HUES6 (cell line): ENCODE measurements around the gene TRPT1.

Experiments used
- H3K27ac ChIP-seq: 2 replicates; pipeline ENCODE4 v1.7.0; 2013; ENCODE audit warnings: low read depth, mild to moderate bottlenecking, low read length, inconsistent platforms
- H3K27me3 ChIP-seq: 2 replicates; pipeline ENCODE4 v1.6.1; 2013; ENCODE audit warnings: low read length; ENCODE audit not compliant: control insufficient read depth, insufficient read depth
- H3K36me3 ChIP-seq: 2 replicates; pipeline ENCODE4 v1.6.1; 2013; ENCODE audit warnings: low read length; ENCODE audit not compliant: control insufficient read depth, insufficient read depth
- H3K4me1 ChIP-seq: 2 replicates; pipeline ENCODE4 v1.6.1; 2013; ENCODE audit warnings: low read length; ENCODE audit not compliant: control insufficient read depth, insufficient read depth
- H3K4me3 ChIP-seq: 2 replicates; pipeline ENCODE4 v1.5.1; 2013; ENCODE audit warnings: low read depth, low read length
- H3K9ac ChIP-seq: one replicate; pipeline ENCODE4 v1.6.1; 2013; ENCODE audit warnings: mild to moderate bottlenecking, low read length
- H3K9me3 ChIP-seq: 2 replicates; pipeline ENCODE4 v1.6.1; 2013; ENCODE audit warnings: low read depth, low read length; ENCODE audit not compliant: control insufficient read depth, insufficient read depth

Gene TRPT1

GRCh38 chr11:64241491-64242374, 15.7 kb upstream of the TRPT1 start:
- Histone ChIP-seq H3K9ac (peak overlapping the region; percentile 82), H3K36me3 (peaks cover 37% of the 10 kb centered on the region), H3K9me3 (no peaks in the 10 kb centered on the region), H3K4me3 (peak overlapping the region; percentile 95), H3K27me3 (no peaks in the 10 kb centered on the region), H3K27ac (peak overlapping the region; percentile 60; the same call in 1 of the 2 replicates), H3K4me1 (peaks cover 23% of the 10 kb centered on the region)

- H3K27me3 ChIP-seq, result no peaks in the 10 kb centered on the region
- no peaks in the 10 kb centered on the region for H3K9me3 ChIP-seq
- peak overlapping the region; percentile 95 for H3K27ac ChIP-seq
- peaks cover 37% of the 10 kb centered on the region for H3K36me3 ChIP-seq
- H3K9ac ChIP-seq, result peak overlapping the region; percentile 92
- H3K4me1 ChIP-seq, result peaks cover 23% of the 10 kb centered on the region
- peak overlapping the region; percentile 95 for H3K4me3 ChIP-seq
Measured at GRCh38 chr11:64241241-64241490, 15.2 kb upstream of the TRPT1 start.

GRCh38 chr11:64240435-64241240, 14.7 kb upstream of the TRPT1 start, which contains the start of gene FKBP2:
Gene FKBP2, plus strand, starts transcription at chr11:64241095. Its CDS starts 1,293 bp downstream, at chr11:64242388.
- H3K9ac ChIP-seq, result peak within 1 kb of the TSS; percentile 92
- H3K27me3 ChIP-seq, result no peaks in the 10 kb centered on the region
- peaks cover 37% of the 10 kb centered on the region for H3K36me3 ChIP-seq
- H3K4me3 ChIP-seq, result peak within 1 kb of the TSS; percentile 95
- peak within 1 kb of the TSS; percentile 95 for H3K27ac ChIP-seq
- peaks cover 23% of the 10 kb centered on the region for H3K4me1 ChIP-seq
- H3K9me3 ChIP-seq, result no peaks in the 10 kb centered on the region

- Histone ChIP-seq H3K36me3 (peaks cover 34% of the 10 kb centered on the region), H3K4me1 (peaks cover 18% of the 10 kb centered on the region), H3K4me3 (peak overlapping the region; percentile 95), H3K27ac (peak overlapping the region; percentile 95), H3K9ac (peak overlapping the region; percentile 92), H3K27me3 (no peaks in the 10 kb centered on the region), H3K9me3 (no peaks in the 10 kb centered on the region)
Measured at GRCh38 chr11:64239662-64240434, 13.9 kb upstream of the TRPT1 start.

- H3K9ac ChIP-seq, result no peak overlapping the region
Measured at GRCh38 chr11:64238999-64239398, 13.0 kb upstream of the TRPT1 start.

GRCh38 chr11:64238076-64238475, 12.1 kb upstream of the TRPT1 start:
- Histone ChIP-seq H3K27me3 (no peaks in the 10 kb centered on the region), H3K4me3 (no peak overlapping the region), H3K27ac (no peak overlapping the region), H3K9me3 (no peaks in the 10 kb centered on the region), H3K4me1 (peaks cover 20% of the 10 kb centered on the region), H3K36me3 (peaks cover 21% of the 10 kb centered on the region), H3K9ac (no peak overlapping the region)

More at GRCh38 chr11:64238999-64239398, 13.0 kb upstream of the TRPT1 start:
- H3K9me3 ChIP-seq, result no peaks in the 10 kb centered on the region
- peaks cover 18% of the 10 kb centered on the region for H3K4me1 ChIP-seq
- no peak overlapping the region for H3K27ac ChIP-seq
- H3K4me3 ChIP-seq, result no peak overlapping the region
- no peaks in the 10 kb centered on the region for H3K27me3 ChIP-seq
- H3K36me3 ChIP-seq, result peaks cover 30% of the 10 kb centered on the region

- no peak overlapping the region for H3K4me3 ChIP-seq
- peaks cover 19% of the 10 kb centered on the region for H3K36me3 ChIP-seq
- H3K9me3 ChIP-seq, result no peaks in the 10 kb centered on the region
- H3K9ac ChIP-seq, result no peak overlapping the region
- H3K4me1 ChIP-seq, result peaks cover 16% of the 10 kb centered on the region
- H3K27ac ChIP-seq, result no peak overlapping the region
- H3K27me3 ChIP-seq, result peaks cover 3% of the 10 kb centered on the region; the same call in 1 of the 2 replicates
Measured at GRCh38 chr11:64237484-64237951, 11.5 kb upstream of the TRPT1 start.

GRCh38 chr11:64235437-64236161, 9.6 kb upstream of the TRPT1 start:
- Histone ChIP-seq H3K9me3 (no peaks in the 10 kb centered on the region), H3K27ac (no peak overlapping the region), H3K4me1 (peaks cover 15% of the 10 kb centered on the region)

GRCh38 chr11:64234647-64235379, 8.8 kb upstream of the TRPT1 start:
- Histone ChIP-seq H3K27ac (no peak overlapping the region), H3K27me3 (peaks cover 3% of the 10 kb centered on the region; the same call in 1 of the 2 replicates), H3K4me3 (peak overlapping the region; percentile 82), H3K36me3 (peaks cover 19% of the 10 kb centered on the region), H3K9me3 (no peaks in the 10 kb centered on the region), H3K9ac (peak overlapping the region; percentile 17), H3K4me1 (peaks cover 8% of the 10 kb centered on the region)

More at GRCh38 chr11:64235437-64236161, 9.6 kb upstream of the TRPT1 start:
- Histone ChIP-seq H3K4me3 (peak overlapping the region; percentile 82), H3K27me3 (peaks cover 3% of the 10 kb centered on the region; the same call in 1 of the 2 replicates), H3K36me3 (peaks cover 19% of the 10 kb centered on the region), H3K9ac (peak overlapping the region; percentile 17)
